HFFc6 (cell line): ENCODE results near the gene NCK1. TPM values are rescaled to one million over a fixed set of nuclear protein-coding genes. Genes with fewer than 3 reads are reported as not detected.

Experiments used
- DNase-seq: peaks from one replicate; pipeline ENCODE4 v3.0.0-alpha.2; 2018
- H3K27ac Mint-ChIP-seq: 2 replicates; pipeline ENCODE4 v1.8.0; 2020; ENCODE audit warnings: mild to moderate bottlenecking, mixed read lengths
- H3K27me3 Mint-ChIP-seq: 2 replicates; pipeline ENCODE4 v1.8.0; 2021; ENCODE audit warnings: mild to moderate bottlenecking, moderate library complexity, mixed read lengths; ENCODE audit not compliant: insufficient read depth
- H3K36me3 Mint-ChIP-seq: 2 replicates; pipeline ENCODE4 v1.8.0; 2021; ENCODE audit warnings: low read depth, mixed read lengths
- H3K4me1 Mint-ChIP-seq: 2 replicates; pipeline ENCODE4 v1.8.0; 2020; ENCODE audit warnings: low read depth, mixed read lengths
- H3K4me3 Mint-ChIP-seq: 2 replicates; pipeline ENCODE4 v1.8.0; 2020; ENCODE audit warnings: mild to moderate bottlenecking, moderate library complexity, mixed read lengths
- H3K9me3 Mint-ChIP-seq: 2 replicates; pipeline ENCODE4 v1.8.0; 2020; ENCODE audit warnings: mild to moderate bottlenecking, mixed read lengths
- CTCF ChIP-seq: fragments of 200-600 bp; sonication (generic); IDR thresholded peaks from 2 replicates; pipeline ENCODE4 v1.5.0; 2021; ENCODE audit warnings: antibody characterized with exemption, mild to moderate bottlenecking
- total RNA-seq, 6 experiments: library from RNA; stranded (reverse); fragmentation: NEBNext Ultra II Directional; extraction: Animal tissue kit (Norgen Biotek cat#: 25700); gene quantifications; 2 replicates in 1 of 6; 3 replicates in 5 of 6; pipeline ENCODE4 v1.2.3, GENCODE V29; 2021

Gene NCK1
- total RNA-seq, 6 experiments from 2014 or later: 37.3 to 48.3 (median 40.8) TPM

GRCh38 chr3:136943436-136943835, 81.4 kb downstream of the NCK1 start:
- TF ChIP-seq CTCF: no peak
- Mint-ChIP-seq H3K4me3 (no peak overlapping the region), H3K27me3 (peaks cover 1% of the 10 kb centered on the region; the same call in 1 of the 2 replicates), H3K4me1 (peaks cover 44% of the 10 kb centered on the region), H3K27ac (no peak overlapping the region; the same call in 1 of the 2 replicates), H3K9me3 (no peaks in the 10 kb centered on the region), H3K36me3 (peaks cover 28% of the 10 kb centered on the region)
- no peak for DNase-seq

DNA sequence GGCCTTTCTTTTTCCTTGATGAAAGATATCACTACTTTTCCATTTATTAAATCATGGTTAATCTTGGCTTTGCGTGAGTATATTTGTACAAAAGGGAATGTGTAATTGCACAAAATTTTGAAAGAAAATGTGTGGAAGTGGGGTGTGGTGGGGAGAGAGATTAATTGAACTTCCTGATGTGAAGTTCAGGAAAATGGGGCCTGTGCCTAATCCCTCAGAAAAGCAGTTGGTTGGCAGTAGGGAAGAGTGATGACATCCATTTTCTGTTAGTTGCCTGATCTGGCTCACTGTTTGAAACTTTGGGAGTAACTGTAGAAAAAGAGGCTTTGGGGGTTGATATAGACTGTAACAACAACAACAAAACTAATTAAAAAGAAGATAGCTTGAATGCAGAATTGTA, 85.0 kb downstream of the NCK1 start:
- Mint-ChIP-seq H3K36me3 (peaks cover 28% of the 10 kb centered on the region), H3K4me1 (peaks cover 40% of the 10 kb centered on the region), H3K27ac (peak overlapping the region; percentile 66), H3K4me3 (no peak overlapping the region), H3K9me3 (no peaks in the 10 kb centered on the region), H3K27me3 (peaks cover 1% of the 10 kb centered on the region; the same call in 1 of the 2 replicates)
- DNase-seq: no peak
- no peak for TF ChIP-seq CTCF

DNA sequence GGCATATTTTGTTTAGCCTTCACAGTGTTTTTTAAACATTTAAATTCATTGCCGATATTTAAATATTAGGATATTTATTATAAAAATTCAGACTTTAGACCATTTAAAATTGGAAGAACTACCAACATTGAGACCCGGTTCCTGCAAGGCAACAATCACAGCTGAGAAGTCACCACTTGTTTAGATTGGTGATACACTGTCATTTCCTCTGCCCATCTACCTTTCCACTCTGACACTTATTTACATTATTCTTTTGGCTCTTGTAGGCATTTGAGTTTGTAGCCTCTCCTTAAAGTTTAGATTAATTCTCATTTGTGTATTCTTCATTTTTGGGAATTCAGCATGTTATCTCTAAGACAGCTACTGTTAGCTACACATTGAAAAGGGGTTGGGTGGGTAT, 85.5 kb downstream of the NCK1 start:
- peaks cover 27% of the 10 kb centered on the region for H3K36me3 Mint-ChIP-seq
- H3K4me1 Mint-ChIP-seq: peaks cover 41% of the 10 kb centered on the region
- no peak for TF ChIP-seq CTCF
- no peak for DNase-seq
- peaks cover 1% of the 10 kb centered on the region; the same call in 1 of the 2 replicates for H3K27me3 Mint-ChIP-seq
- H3K9me3 Mint-ChIP-seq: no peaks in the 10 kb centered on the region
- H3K4me3 Mint-ChIP-seq: no peak overlapping the region
- no peak overlapping the region for H3K27ac Mint-ChIP-seq

- H3K4me1 Mint-ChIP-seq: peaks cover 42% of the 10 kb centered on the region
- no peak overlapping the region for H3K27ac Mint-ChIP-seq
- no peaks in the 10 kb centered on the region for H3K27me3 Mint-ChIP-seq
- no peak for TF ChIP-seq CTCF
- H3K9me3 Mint-ChIP-seq: no peaks in the 10 kb centered on the region
- no peak for DNase-seq
- H3K36me3 Mint-ChIP-seq: peaks cover 13% of the 10 kb centered on the region
- no peak overlapping the region for H3K4me3 Mint-ChIP-seq
Measured at GRCh38 chr3:136949146-136949545, 87.1 kb downstream of the NCK1 start.

GRCh38 chr3:136949708-136950107, 87.7 kb downstream of the NCK1 start:
- Mint-ChIP-seq H3K27ac (no peak overlapping the region), H3K9me3 (no peaks in the 10 kb centered on the region), H3K36me3 (peaks cover 13% of the 10 kb centered on the region), H3K4me1 (peaks cover 47% of the 10 kb centered on the region), H3K4me3 (no peak overlapping the region), H3K27me3 (no peaks in the 10 kb centered on the region; the same call in 1 of the 2 replicates)
- peak; percentile 73 for TF ChIP-seq CTCF
- DNase-seq: no peak

GRCh38 chr3:136950623-136951022, 88.6 kb downstream of the NCK1 start:
- H3K36me3 Mint-ChIP-seq: peaks cover 9% of the 10 kb centered on the region
- no peak overlapping the region for H3K4me3 Mint-ChIP-seq
- no peaks in the 10 kb centered on the region for H3K9me3 Mint-ChIP-seq
- no peak for DNase-seq
- no peak for TF ChIP-seq CTCF
- H3K27me3 Mint-ChIP-seq: no peaks in the 10 kb centered on the region; the same call in 1 of the 2 replicates
- H3K4me1 Mint-ChIP-seq: peaks cover 57% of the 10 kb centered on the region
- H3K27ac Mint-ChIP-seq: no peak overlapping the region
